Tibial nerve (tissue), 4 donors: ENCODE results near the gene CRYL1.

Experiments
- EP300 ChIP-seq, 2 donors: sonication (generic); formaldehyde crosslinking; IDR thresholded peaks; one replicate each; pipeline ENCODE4 v1.6.1; 2017; ENCODE audit warnings: antibody characterized with exemption in 2 of 2, mild to moderate bottlenecking in 1 of 2
- POLR2A ChIP-seq, 2 donors: fragments of 450-650 bp; IDR thresholded peaks; one replicate each; pipeline ENCODE4 v1.6.1; 2017; ENCODE audit warnings: antibody characterized with exemption in 2 of 2, mild to moderate bottlenecking in 2 of 2, moderate library complexity in 2 of 2
- TF ChIP-seq, protein P1 (sequence below), 5 experiments: fragments of 200-600 bp in 3 of 5; fragments of 450-650 bp in 2 of 5; sonication (generic) in 3 of 5; IDR thresholded peaks; one replicate each; pipeline ENCODE4 v1.5.1; 2016 to 2019; ENCODE audit warnings: antibody characterized with exemption in 5 of 5, mild to moderate bottlenecking in 3 of 5, moderate library complexity in 2 of 5

DNA sequence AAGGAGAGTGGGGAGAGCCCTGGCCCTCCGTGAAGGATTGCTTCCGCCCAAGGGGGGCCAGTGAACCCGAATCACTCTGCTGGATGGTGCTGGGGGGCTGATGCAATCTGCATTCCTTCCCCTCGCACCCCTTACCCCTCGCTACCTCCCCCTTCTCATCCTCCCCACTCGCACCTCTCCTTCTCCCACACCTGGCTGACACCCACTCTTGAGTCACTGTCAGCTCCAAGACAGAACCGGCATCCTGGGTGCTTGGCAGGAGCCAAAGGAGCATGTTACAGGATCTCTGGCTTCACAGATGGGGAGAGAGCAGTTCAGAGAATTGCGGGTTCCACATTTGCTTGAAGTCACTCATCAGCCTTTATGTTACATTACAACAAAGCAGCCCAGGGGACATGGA is 167.6 kb downstream of the CRYL1 start:
- TF ChIP-seq, protein P1, sequence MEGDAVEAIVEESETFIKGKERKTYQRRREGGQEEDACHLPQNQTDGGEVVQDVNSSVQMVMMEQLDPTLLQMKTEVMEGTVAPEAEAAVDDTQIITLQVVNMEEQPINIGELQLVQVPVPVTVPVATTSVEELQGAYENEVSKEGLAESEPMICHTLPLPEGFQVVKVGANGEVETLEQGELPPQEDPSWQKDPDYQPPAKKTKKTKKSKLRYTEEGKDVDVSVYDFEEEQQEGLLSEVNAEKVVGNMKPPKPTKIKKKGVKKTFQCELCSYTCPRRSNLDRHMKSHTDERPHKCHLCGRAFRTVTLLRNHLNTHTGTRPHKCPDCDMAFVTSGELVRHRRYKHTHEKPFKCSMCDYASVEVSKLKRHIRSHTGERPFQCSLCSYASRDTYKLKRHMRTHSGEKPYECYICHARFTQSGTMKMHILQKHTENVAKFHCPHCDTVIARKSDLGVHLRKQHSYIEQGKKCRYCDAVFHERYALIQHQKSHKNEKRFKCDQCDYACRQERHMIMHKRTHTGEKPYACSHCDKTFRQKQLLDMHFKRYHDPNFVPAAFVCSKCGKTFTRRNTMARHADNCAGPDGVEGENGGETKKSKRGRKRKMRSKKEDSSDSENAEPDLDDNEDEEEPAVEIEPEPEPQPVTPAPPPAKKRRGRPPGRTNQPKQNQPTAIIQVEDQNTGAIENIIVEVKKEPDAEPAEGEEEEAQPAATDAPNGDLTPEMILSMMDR (IDR thresholded peaks at IDR 0.05): no peak
- no peak for TF ChIP-seq EP300 (IDR thresholded peaks at IDR 0.05)
- no peak for TF ChIP-seq POLR2A (IDR thresholded peaks at IDR 0.05)
